HepG2 (cell line): ENCODE data around the gene MMP25. TPM values are rescaled to one million over a fixed set of nuclear protein-coding genes. Genes with fewer than 3 reads are reported as not detected.

Experiments
- ATAC-seq: fragments of 200-7000 bp; cut with Tn5 transposase; 3 replicates; pipeline ENCODE4 v1.9.1; 2020; ENCODE audit warnings: mild to moderate bottlenecking, moderate library complexity
- BruUV-seq: library from RNA; stranded (reverse); fragments of 400-500 nt; replicated peaks from 2 replicates; lab custom pipeline; 2021; lab: Mats Ljungman, UMichigan
- CTCF ChIA-PET: fragments of 300-600 bp; formaldehyde crosslinking; extraction: SDS; loops from one replicate; lab custom pipeline; 2021; ENCODE audit warnings: low total read pairs, inconsistent platforms, low intra/inter-chr PET ratio; lab: Yijun Ruan, JAX
- POLR2A ChIA-PET: fragments of 350-600 bp; sonication (Branson Sonifier 250); formaldehyde crosslinking; loops from one replicate; lab custom pipeline; 2020; ENCODE audit warnings: antibody characterized with exemption, inconsistent platforms; lab: Yijun Ruan, JAX
- DNase-seq: peaks from one replicate; pipeline ENCODE4 v3.0.0-alpha.2; 2015; ENCODE audit warnings: low spot score
- FAIRE-seq: peaks from 3 replicates; lab custom pipeline; 2011; peaks lifted over from hg19 to GRCh38; lab: Jason Lieb, UNC
- H2AFZ ChIP-seq: one replicate; pipeline ENCODE4 v1.6.1; 2011; ENCODE audit warnings: low read length, inconsistent platforms
- H3K27ac ChIP-seq: fragments of 300-600 bp; 3 replicates; pipeline ENCODE4 v1.8.0; 2011; ENCODE audit warnings: mixed run types, mild to moderate bottlenecking, mixed read lengths, low read length, inconsistent platforms; ENCODE audit not compliant: insufficient read depth; ENCODE audit errors: extremely low read length
- H3K27me3 ChIP-seq, 2 experiments: fragments of 200-600 bp in 1 of 2; 2 replicates in 1 of 2; 3 replicates in 1 of 2; pipeline versions ENCODE4 v1.6.0 to v1.8.0; 2011; ENCODE audit warnings: low read length in 2 of 2, mild to moderate bottlenecking in 2 of 2, moderate library complexity in 2 of 2, inconsistent platforms in 1 of 2; ENCODE audit not compliant: insufficient read depth in 2 of 2, control insufficient read depth in 1 of 2
- H3K36me3 ChIP-seq, 2 experiments: fragments of 200-600 bp in 1 of 2; replicated peaks in 1 of 2; 2 replicates in 1 of 2; 3 replicates in 1 of 2; pipeline versions ENCODE4 v1.5.1 to v1.8.0; 2011; ENCODE audit warnings: low read length in 2 of 2, inconsistent platforms in 1 of 2; ENCODE audit not compliant: insufficient read depth in 2 of 2, control insufficient read depth in 1 of 2
- H3K4me1 ChIP-seq: 2 replicates; pipeline ENCODE4 v1.5.1; 2012; ENCODE audit warnings: low read length, inconsistent platforms; ENCODE audit not compliant: insufficient read depth
- H3K4me2 ChIP-seq: 2 replicates; pipeline ENCODE4 v1.6.0; 2011; ENCODE audit warnings: low read depth, low read length, inconsistent platforms
- H3K4me3 ChIP-seq, 3 experiments: fragments of 200-600 bp in 1 of 3; sonication (generic), shearing (Covaris generic) in 1 of 3; replicated peaks in 1 of 3; 2 replicates each; pipeline ENCODE4 v1.5.1; 2011 to 2016; ENCODE audit warnings: low read length in 3 of 3, inconsistent platforms in 2 of 3, low read depth in 2 of 3, mild to moderate bottlenecking in 2 of 3, control low read depth in 1 of 3, mixed read lengths in 1 of 3; ENCODE audit not compliant: insufficient read depth in 1 of 3
- H3K79me2 ChIP-seq: one replicate; pipeline ENCODE4 v1.6.1; 2011; ENCODE audit warnings: low read length, inconsistent platforms; ENCODE audit not compliant: insufficient read depth
- H3K9ac ChIP-seq: 2 replicates; pipeline ENCODE4 v1.6.0; 2011; ENCODE audit warnings: mild to moderate bottlenecking, low read depth, low read length, inconsistent platforms; ENCODE audit not compliant: insufficient read depth
- H3K9me3 ChIP-seq: 2 replicates; pipeline ENCODE4 v1.5.1; 2012; ENCODE audit warnings: mild to moderate bottlenecking, low read length
- H4K20me1 ChIP-seq: 2 replicates; pipeline ENCODE4 v1.6.0; 2011; ENCODE audit warnings: inconsistent platforms, mild to moderate bottlenecking, low read length, moderate library complexity; ENCODE audit not compliant: insufficient read depth
- AHR ChIP-seq: IDR thresholded peaks from 2 replicates; pipeline ENCODE4 v1.6.1; 2018; ENCODE audit warnings: missing genetic modification reagents, missing compliant biosample characterization
- ARID2 ChIP-seq: sonication (generic); formaldehyde crosslinking; IDR thresholded peaks from 2 replicates; pipeline ENCODE4 v1.8.1; 2022; ENCODE audit warnings: mild to moderate bottlenecking, missing genetic modification reagents, borderline replicate concordance
- HES4 ChIP-seq: sonication (generic); formaldehyde crosslinking; IDR thresholded peaks from 2 replicates; pipeline ENCODE4 v1.9.0; 2021; ENCODE audit warnings: mild to moderate bottlenecking, missing genetic modification reagents, borderline replicate concordance
- HMGXB3 ChIP-seq: sonication (generic); formaldehyde crosslinking; IDR thresholded peaks from 2 replicates; pipeline ENCODE4 v1.4.0; 2020; ENCODE audit warnings: missing genetic modification reagents, borderline replicate concordance
- IKZF4 ChIP-seq: sonication (generic); formaldehyde crosslinking; IDR thresholded peaks from 2 replicates; pipeline ENCODE4 v1.5.1; 2020; ENCODE audit warnings: borderline replicate concordance, mild to moderate bottlenecking, low read depth, missing genetic modification reagents; ENCODE audit errors: not compliant biosample characterization
- JARID2 ChIP-seq: sonication (generic); formaldehyde crosslinking; IDR thresholded peaks from 2 replicates; pipeline ENCODE4 v1.8.1; 2023; ENCODE audit warnings: missing genetic modification reagents, inconsistent platforms; ENCODE audit not compliant: insufficient replicate concordance
- MAF1 ChIP-seq: sonication (generic); formaldehyde crosslinking; IDR thresholded peaks from 2 replicates; pipeline ENCODE4 v1.5.0; 2020; ENCODE audit warnings: missing genetic modification reagents, borderline replicate concordance
- PHF20 ChIP-seq: sonication (generic); formaldehyde crosslinking; IDR thresholded peaks from 2 replicates; pipeline ENCODE4 v1.5.0; 2020; ENCODE audit warnings: mild to moderate bottlenecking, missing genetic modification reagents
- PREB ChIP-seq: sonication (generic); formaldehyde crosslinking; IDR thresholded peaks from 2 replicates; pipeline ENCODE4 v1.4.0; 2020; ENCODE audit warnings: missing genetic modification reagents
- PTBP1 ChIP-seq: fragments of 200-400 bp; formaldehyde crosslinking; IDR thresholded peaks from 2 replicates; pipeline ENCODE4 v1.6.1; 2018; ENCODE audit warnings: low read length, low read depth; ENCODE audit not compliant: poor library complexity, severe bottlenecking
- RELA ChIP-seq: sonication (generic); formaldehyde crosslinking; IDR thresholded peaks from 2 replicates; pipeline ENCODE4 v1.4.0; 2020; ENCODE audit warnings: missing genetic modification reagents
- SALL2 ChIP-seq: sonication (generic); formaldehyde crosslinking; IDR thresholded peaks from 2 replicates; pipeline ENCODE4 v1.8.1; 2023; ENCODE audit warnings: mild to moderate bottlenecking, missing genetic modification reagents, inconsistent platforms
- SPEN ChIP-seq: sonication (generic); formaldehyde crosslinking; IDR thresholded peaks from 2 replicates; pipeline ENCODE4 v1.5.1; 2020; ENCODE audit warnings: low read depth, mild to moderate bottlenecking, missing genetic modification reagents
- TMF1 ChIP-seq: sonication (generic); formaldehyde crosslinking; IDR thresholded peaks from 2 replicates; pipeline ENCODE4 v1.8.1; 2022; ENCODE audit warnings: low read depth, missing genetic modification reagents
- U2AF1 ChIP-seq: fragments of 200-400 bp; formaldehyde crosslinking; optimal IDR thresholded peaks from 2 replicates; pipeline ENCODE3; 2017; ENCODE audit warnings: mild to moderate bottlenecking, low read depth, low read length
- ZEB1 ChIP-seq: IDR thresholded peaks from 2 replicates; pipeline ENCODE4 v1.6.1; 2012; ENCODE audit warnings: mild to moderate bottlenecking, low read depth, inconsistent platforms; ENCODE audit not compliant: insufficient replicate concordance
- ZNF18 ChIP-seq: sonication (generic); formaldehyde crosslinking; IDR thresholded peaks from 2 replicates; pipeline ENCODE4 v1.8.0; 2022; ENCODE audit warnings: mild to moderate bottlenecking, missing genetic modification reagents; ENCODE audit not compliant: insufficient replicate concordance
- ZNF335 ChIP-seq: sonication (generic); formaldehyde crosslinking; IDR thresholded peaks from 2 replicates; pipeline ENCODE4 v1.4.0; 2020; ENCODE audit warnings: missing genetic modification reagents
- ZNF546 ChIP-seq: sonication (generic); formaldehyde crosslinking; conservative IDR thresholded peaks from 2 replicates; pipeline ENCODE4 v1.8.1; 2023; ENCODE audit warnings: mild to moderate bottlenecking, missing genetic modification reagents
- WGBS: methylation state at CpG from one replicate; pipeline ENCODE4 v1.1.6; 2017; ENCODE audit warnings: low lambda C conversion rate; 5-methylcytosine and 5-hydroxymethylcytosine counted together
- in situ Hi-C: cut with HindIII; loops from 2 replicates; pipeline ENCODE4 v1.10.0; 2017; ENCODE audit warnings: low pct_unique_long_range_greater_than_20kb; ENCODE audit not compliant: extremely low pct_ligation_motif_present
- intact Hi-C: fragments of 100-400 bp; cut with micrococcal nuclease; formaldehyde crosslinking; loops from one replicate; pipeline ENCODE4 v1.10.0; 2022; ENCODE audit not compliant: unreplicated experiment
- polyA plus RNA-seq, 8 experiments: library from polyadenylated mRNA; depleted of rRNA in 3 of 8; stranded (reverse) in 7 of 8; unstranded in 1 of 8; fragments of >200 nt; fragmentation: Illumina TruSeq in 4 of 8; extraction: Trizol in 4 of 8; gene quantifications; 2 replicates each; pipeline versions ENCODE4 v1.2.1 to v1.2.3, GENCODE V29; 2011 to 2016; ENCODE audit warnings: low read depth in 4 of 8, missing spikeins in 1 of 8, mixed read lengths in 1 of 8; ENCODE audit not compliant: insufficient read depth in 1 of 8
- total RNA-seq, 5 experiments: library from RNA; depleted of rRNA; stranded (reverse); fragments of >200 nt; fragmentation: Illumina TruSeq; extraction: Trizol; gene quantifications; 2 replicates each; pipeline ENCODE4 v1.2.3, GENCODE V29; 2016; ENCODE audit warnings: low read depth in 1 of 5

The MMP25 gene
- total and polyA plus RNA-seq, 2 of the 13 experiments (the other 11 are each of a cell fraction or from before 2014, with no cell fraction given), result 0.04 to 0.08 TPM

- CTCF ChIA-PET, result no interaction called here
- BruUV-seq, result no TSS peak
Observed at GRCh38 chr16:3073448-3073847, 27.1 kb downstream of the MMP25 start.

More at GRCh38 chr16:3073448-3073847, 27.1 kb downstream of the MMP25 start:
- Histone ChIP-seq H3K9me3 (no peaks in the 10 kb centered on the region), H3K79me2 (no peaks in the 10 kb centered on the region), H3K9ac (no peak overlapping the region), H3K36me3 (peaks cover 2% of the 10 kb centered on the region in 2 experiments; a peak in 1 of 5 replicates), H2AFZ (no peak overlapping the region), H3K4me3 (no peak overlapping the region), H3K4me2 (no peak overlapping the region), H3K27ac (no peak overlapping the region), H4K20me1 (no peaks in the 10 kb centered on the region), H3K27me3 (peaks cover 2 to 13% of the 10 kb centered on the region in 2 experiments; a peak in 3 of 5 replicates), H3K4me1 (peaks cover 9% of the 10 kb centered on the region)
- no peak for TF ChIP-seq ZNF546 (CRISPR knock-in tag)
- TF ChIP-seq HMGXB3 (CRISPR knock-in tag), result no peak
- TF ChIP-seq ZNF335 (CRISPR knock-in tag), result no peak
- TF ChIP-seq U2AF1, result no peak
- no peak for TF ChIP-seq TMF1 (CRISPR knock-in tag)
- TF ChIP-seq ZNF18 (CRISPR knock-in tag), result no peak
- no peak for TF ChIP-seq HES4 (CRISPR knock-in tag)
- TF ChIP-seq AHR (CRISPR knock-in tag), result no peak
- no peak for TF ChIP-seq PTBP1
- no peak for TF ChIP-seq PHF20 (CRISPR knock-in tag)
- TF ChIP-seq SPEN (CRISPR knock-in tag), result no peak
- TF ChIP-seq RELA (CRISPR knock-in tag), result no peak
- TF ChIP-seq ZEB1, result no peak
- TF ChIP-seq PREB (CRISPR knock-in tag), result no peak
- TF ChIP-seq SALL2 (CRISPR knock-in tag), result no peak
- no peak for TF ChIP-seq ARID2 (CRISPR knock-in tag)
- no peak for TF ChIP-seq JARID2 (CRISPR knock-in tag)
- no peak for TF ChIP-seq MAF1
- no peak for TF ChIP-seq IKZF4 (CRISPR knock-in tag)
- ATAC-seq (no peak), DNase-seq (no peak), FAIRE-seq (no peak)
- in situ Hi-C loops (no loop called here), intact Hi-C loops (no loop called here)
- WGBS, result 45% methylated on average over 7 of the region's 7 CpGs
- POLR2A ChIA-PET, result interaction anchor here (3.8 kb wide), 1 partner anchor 8 kb away, joined by 20 read pairs; the partner anchor contains the start of gene IL32
